OCI-LY3 (cell line): ENCODE data around the gene HLF.

Experiments used
- H2AFZ ChIP-seq: fragments of 200-600, 300-600 bp; shearing (Covaris generic); 2 replicates; pipeline ENCODE4 v1.6.0; 2014; ENCODE audit warnings: antibody characterized with exemption, low read depth, low read length
- H3K27ac ChIP-seq: fragments of 200-600, 300-600 bp; sonication (generic); 2 replicates; pipeline ENCODE4 v1.5.1; 2014; ENCODE audit warnings: mild to moderate bottlenecking, low read length, moderate library complexity, mixed read lengths
- H3K27me3 ChIP-seq: fragments of 200-600, 300-600 bp; sonication (generic); 2 replicates; pipeline ENCODE4 v1.6.1; 2014; ENCODE audit warnings: low read depth, low read length, mixed read lengths
- H3K36me3 ChIP-seq: fragments of 200-600, 300-600 bp; sonication (generic); replicated peaks from 2 replicates; pipeline ENCODE3; 2014; ENCODE audit warnings: low read depth, low read length, mixed read lengths
- H3K4me1 ChIP-seq: fragments of 300-600, 200-600 bp; sonication (generic); 2 replicates; pipeline ENCODE4 v1.6.1; 2014; ENCODE audit warnings: low read length, mixed read lengths
- H3K4me2 ChIP-seq: fragments of 200-600, 300-600 bp; sonication (generic); 2 replicates; pipeline ENCODE4 v1.6.1; 2014; ENCODE audit warnings: low read length, mixed read lengths
- H3K4me3 ChIP-seq: fragments of 300-600, 200-600 bp; sonication (generic); 2 replicates; pipeline ENCODE4 v1.5.1; 2014; ENCODE audit warnings: antibody characterized with exemption, mild to moderate bottlenecking, low read length, moderate library complexity
- H3K79me2 ChIP-seq: fragments of 300-600, 200-600 bp; shearing (Covaris generic); 2 replicates; pipeline ENCODE4 v1.6.1; 2014; ENCODE audit warnings: mild to moderate bottlenecking, low read length, mixed read lengths
- H3K9ac ChIP-seq: fragments of 300-600, 200-600 bp; shearing (Covaris generic); 2 replicates; pipeline ENCODE4 v1.6.0; 2014; ENCODE audit warnings: mild to moderate bottlenecking, low read length, moderate library complexity
- H3K9me3 ChIP-seq: fragments of 200-600, 300-600 bp; shearing (Covaris generic); 2 replicates; pipeline ENCODE4 v1.6.1; 2014; ENCODE audit warnings: low read length, mixed read lengths; ENCODE audit not compliant: insufficient read depth
- H4K20me1 ChIP-seq: fragments of 200-600, 300-600 bp; sonication (generic); 2 replicates; pipeline ENCODE4 v1.6.1; 2016; ENCODE audit warnings: low read length, mixed read lengths; ENCODE audit not compliant: insufficient read depth
- CTCF ChIP-seq: fragments of 200-600, 300-600 bp; sonication (generic); IDR thresholded peaks from 2 replicates; pipeline ENCODE4 v1.5.1; 2014; ENCODE audit warnings: antibody characterized with exemption, low read length, low read depth
- EZH2phosphoT487 ChIP-seq: fragments of 200-600 bp; shearing (Covaris generic); IDR thresholded peaks from 2 replicates; pipeline ENCODE4 v1.6.1; 2018; ENCODE audit warnings: antibody characterized with exemption, mixed run types, low read depth

The HLF gene

GRCh38 chr17:55342800-55343585 lies 78.2 kb downstream of the HLF start:
- Histone ChIP-seq H3K4me3 (no peak overlapping the region), H3K4me1 (no peaks in the 10 kb centered on the region), H3K9ac (no peak overlapping the region), H3K79me2 (no peaks in the 10 kb centered on the region), H3K4me2 (no peak overlapping the region), H3K27me3 (peaks cover 19% of the 10 kb centered on the region), H4K20me1 (no peaks in the 10 kb centered on the region), H3K27ac (no peak overlapping the region), H3K36me3 (no peaks in the 10 kb centered on the region), H2AFZ (no peak overlapping the region), H3K9me3 (no peaks in the 10 kb centered on the region)
- no peak for TF ChIP-seq EZH2phosphoT487
- no peak for TF ChIP-seq CTCF

DNA sequence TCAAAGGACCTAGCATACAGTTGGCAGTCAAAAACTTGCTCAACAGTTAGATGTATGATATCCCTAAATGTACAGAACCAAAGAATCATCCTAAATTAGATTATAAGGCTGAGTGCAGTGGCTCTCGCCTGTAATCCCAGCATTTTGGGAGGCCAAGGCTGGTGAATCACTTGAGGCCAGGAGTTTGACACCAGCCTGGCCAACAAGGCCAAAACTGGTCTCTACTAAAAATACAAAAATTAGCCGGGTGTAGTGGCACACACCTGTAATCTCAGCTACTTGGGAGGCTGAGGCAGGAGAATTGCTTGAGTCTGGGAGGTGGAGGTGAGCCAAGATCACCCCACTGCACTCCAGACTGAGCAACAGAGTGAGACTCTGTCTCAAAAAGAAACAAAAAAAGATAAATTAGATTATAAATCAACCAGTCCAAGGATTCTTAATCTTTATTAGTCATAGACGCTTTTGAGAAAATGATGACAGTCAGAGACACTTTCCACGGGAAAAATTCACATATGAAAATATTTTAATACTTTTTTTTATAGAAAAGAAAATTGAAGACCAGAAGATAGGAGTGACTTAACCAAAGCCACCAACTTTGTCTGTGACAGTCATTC lies 79.2 kb downstream of the HLF start:
- TF ChIP-seq EZH2phosphoT487 (no peak), CTCF (no peak)
- no peak overlapping the region for H2AFZ ChIP-seq
- no peaks in the 10 kb centered on the region for H3K79me2 ChIP-seq
- H3K9ac ChIP-seq: no peak overlapping the region
- no peaks in the 10 kb centered on the region for H3K9me3 ChIP-seq
- no peaks in the 10 kb centered on the region for H3K4me1 ChIP-seq
- H3K36me3 ChIP-seq: no peaks in the 10 kb centered on the region
- H3K4me2 ChIP-seq: no peak overlapping the region
- H3K27ac ChIP-seq: no peak overlapping the region
- peaks cover 18% of the 10 kb centered on the region for H3K27me3 ChIP-seq
- no peak overlapping the region for H3K4me3 ChIP-seq
- H4K20me1 ChIP-seq: no peaks in the 10 kb centered on the region

- Histone ChIP-seq H3K27ac (no peak overlapping the region), H3K4me1 (no peaks in the 10 kb centered on the region), H2AFZ (no peak overlapping the region)
Measured at GRCh38 chr17:55344514-55344997, 79.8 kb downstream of the HLF start.

More at GRCh38 chr17:55344514-55344997, 79.8 kb downstream of the HLF start:
- Histone ChIP-seq H3K9ac (no peak overlapping the region), H3K27me3 (peaks cover 12% of the 10 kb centered on the region), H3K79me2 (no peaks in the 10 kb centered on the region), H3K4me3 (no peak overlapping the region), H3K9me3 (no peaks in the 10 kb centered on the region), H3K4me2 (no peak overlapping the region), H3K36me3 (no peaks in the 10 kb centered on the region), H4K20me1 (no peaks in the 10 kb centered on the region)
- TF ChIP-seq CTCF (no peak), EZH2phosphoT487 (no peak)
